Measurements from ENCODE around the gene ARMH3.

Gene ARMH3

GRCh38 chr10:101935431-101935830 lies 120.5 kb downstream of the ARMH3 start:
- DNase-seq, result no peak

DNA sequence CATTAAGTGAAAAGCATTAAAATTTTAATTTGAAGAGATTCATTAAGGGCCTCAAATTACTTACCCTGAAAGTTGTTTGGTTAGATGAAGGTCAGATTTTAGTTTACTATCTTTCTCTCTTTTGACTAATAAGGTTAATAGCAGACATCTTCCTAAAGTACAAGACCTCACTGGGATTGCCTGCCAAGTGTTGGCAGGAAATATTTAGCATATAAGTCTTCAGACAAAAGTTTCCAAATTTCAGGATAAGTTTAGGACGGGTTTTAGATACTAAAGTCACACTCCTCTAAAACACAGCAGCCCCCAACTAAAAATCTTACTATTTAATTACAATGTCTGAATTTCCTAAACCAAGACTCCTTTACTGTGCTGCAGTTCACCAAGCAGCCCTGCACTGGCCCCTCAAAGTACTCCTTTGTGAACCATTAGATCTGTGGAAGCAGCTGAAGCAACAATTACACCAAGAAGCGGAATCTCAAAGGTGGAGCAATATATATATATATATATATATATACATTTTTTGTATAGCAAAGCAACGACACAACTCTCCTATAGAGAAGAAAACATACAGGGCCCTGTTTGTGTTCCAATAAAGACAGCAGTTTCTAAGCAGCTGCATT lies 121.2 kb downstream of the ARMH3 start:
- no peak for DNase-seq

- DNase-seq, result no peak
These were observed 122.0 kb downstream of the ARMH3 start for GRCh38 chr10:101933976-101934375.

GRCh38 chr10:101932183-101932582 lies 123.8 kb downstream of the ARMH3 start:
- DNase-seq, result no peak

DNA sequence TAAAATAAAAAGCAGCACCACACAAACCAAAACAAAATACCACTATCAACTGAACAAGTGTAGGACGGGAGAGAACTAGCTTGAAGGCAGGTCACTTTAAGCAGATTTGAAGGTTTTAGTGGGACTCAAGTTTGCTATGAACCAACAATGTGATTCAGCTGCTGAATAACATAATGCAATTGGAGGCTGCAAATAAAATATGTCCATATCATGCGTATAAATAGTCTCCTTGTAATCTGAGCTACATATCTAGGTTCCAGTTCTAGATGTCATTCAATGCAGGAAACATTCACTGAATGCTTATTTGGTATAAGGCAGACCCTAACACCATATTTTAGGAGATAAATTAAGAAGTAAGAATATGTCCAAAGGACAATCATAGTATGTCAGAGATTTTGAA lies 130.9 kb downstream of the ARMH3 start:
- DNase-seq, result no peak

GRCh38 chr10:101923256-101923655 lies 132.7 kb downstream of the ARMH3 start:
- DNase-seq, result no peak

GRCh38 chr10:101922846-101923245 lies 133.1 kb downstream of the ARMH3 start:
- DNase-seq, result no peak

- DNase-seq, result no peak
These were observed 135.4 kb downstream of the ARMH3 start for GRCh38 chr10:101920546-101920945.

DNA sequence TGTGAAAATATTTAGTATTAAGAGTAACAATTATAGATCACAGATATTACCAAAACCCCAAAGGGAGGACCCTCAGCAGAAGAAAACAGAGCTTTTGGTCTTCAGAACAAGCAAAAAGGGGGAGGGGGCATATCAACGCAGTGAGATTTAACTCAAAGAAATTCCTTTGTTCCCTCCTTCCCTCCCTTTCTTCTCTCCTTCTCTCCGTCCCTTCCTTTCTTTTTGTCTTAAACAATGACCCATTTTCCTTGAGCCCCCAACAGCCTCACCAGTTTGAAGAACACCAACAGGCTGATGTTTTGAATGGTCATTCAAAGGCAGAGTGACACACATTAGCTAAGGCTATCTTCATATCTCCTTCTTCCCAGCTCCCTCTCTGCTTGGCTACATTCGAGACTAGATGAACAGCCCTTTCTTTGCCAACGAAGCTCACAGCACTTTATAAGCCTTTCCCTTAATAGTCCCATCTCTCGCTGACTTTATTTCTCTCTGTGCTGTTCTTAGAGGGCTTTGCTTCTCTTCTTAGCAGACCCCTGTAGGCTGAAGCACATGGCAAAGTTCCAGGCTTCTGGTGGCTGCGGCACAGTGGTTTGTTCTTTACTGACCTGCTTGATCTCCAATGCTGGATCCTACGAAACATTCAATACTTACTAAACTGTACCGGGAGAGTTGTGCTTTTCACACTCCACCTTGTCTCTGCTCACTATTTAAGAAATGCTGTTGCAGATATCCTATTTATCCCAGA lies 136.8 kb downstream of the ARMH3 start:
- no peak for DNase-seq

DNA sequence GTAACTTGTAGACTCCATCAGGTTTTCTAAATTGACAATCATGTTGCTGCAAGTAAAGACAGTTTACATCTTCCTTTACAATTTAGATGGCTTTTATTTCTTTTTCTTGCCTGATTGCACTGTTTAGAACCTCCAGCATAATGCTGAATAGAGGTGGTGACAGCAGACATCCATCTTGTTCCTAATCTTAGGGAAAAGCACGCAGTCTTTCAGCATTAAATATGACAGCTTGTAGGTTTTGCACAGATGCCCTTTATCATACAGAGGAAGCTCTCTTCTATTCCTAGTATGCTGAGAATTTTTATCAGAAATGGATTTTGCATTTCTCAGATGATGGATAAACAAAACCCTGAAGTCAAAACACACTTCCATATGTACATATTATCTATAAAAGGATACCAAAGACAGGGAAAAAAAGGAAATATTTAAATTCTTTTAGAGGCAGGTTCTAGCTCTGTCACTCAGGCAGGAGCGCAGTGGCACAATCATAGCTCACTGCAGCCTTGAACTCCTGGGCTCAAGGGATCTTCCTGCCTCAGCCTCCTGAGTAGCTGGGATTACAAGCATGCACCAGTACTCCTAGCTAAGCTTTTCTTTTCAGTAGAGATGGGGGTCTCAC lies 143.3 kb downstream of the ARMH3 start:
- DNase-seq, result no peak

GRCh38 chr10:101906586-101907183 lies 149.3 kb downstream of the ARMH3 start:
- DNase-seq, result no peak

- no peak for DNase-seq
These were observed 150.7 kb downstream of the ARMH3 start for GRCh38 chr10:101905251-101905650.

DNA sequence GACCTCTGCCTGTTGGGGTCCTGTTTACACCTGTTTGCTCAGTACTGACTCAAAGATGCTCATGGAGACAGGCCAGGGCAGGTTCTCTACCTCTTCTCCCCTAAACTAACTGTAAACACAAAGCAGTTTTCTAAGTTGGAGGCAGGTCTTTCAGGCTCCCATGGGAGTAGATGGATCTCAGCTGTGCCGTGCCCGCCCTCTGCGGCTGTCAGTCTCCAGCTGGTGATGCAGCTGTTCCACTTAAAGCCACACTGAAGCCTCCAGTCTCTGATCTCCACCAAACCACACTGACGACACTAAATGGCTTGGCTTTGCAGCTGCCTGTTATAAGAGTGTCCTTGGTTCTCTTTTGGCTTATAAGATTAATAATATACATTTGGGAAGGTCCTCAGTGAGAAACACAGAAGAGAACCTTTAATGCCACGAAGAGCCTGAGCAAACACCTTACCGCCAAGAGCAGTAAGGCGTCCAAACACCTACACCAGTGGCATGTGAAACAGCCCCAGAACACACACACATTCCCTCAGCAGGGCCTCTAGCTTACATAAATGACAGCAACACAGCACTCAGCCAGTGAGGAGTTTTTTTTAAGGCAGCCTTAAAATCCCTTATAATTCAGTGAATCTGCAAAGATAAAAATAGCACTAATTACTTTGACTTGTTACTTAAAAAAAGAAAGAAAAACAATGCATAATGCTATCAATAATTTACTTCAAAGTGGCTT lies 152.0 kb downstream of the ARMH3 start:
- DNase-seq, result no peak

DNA sequence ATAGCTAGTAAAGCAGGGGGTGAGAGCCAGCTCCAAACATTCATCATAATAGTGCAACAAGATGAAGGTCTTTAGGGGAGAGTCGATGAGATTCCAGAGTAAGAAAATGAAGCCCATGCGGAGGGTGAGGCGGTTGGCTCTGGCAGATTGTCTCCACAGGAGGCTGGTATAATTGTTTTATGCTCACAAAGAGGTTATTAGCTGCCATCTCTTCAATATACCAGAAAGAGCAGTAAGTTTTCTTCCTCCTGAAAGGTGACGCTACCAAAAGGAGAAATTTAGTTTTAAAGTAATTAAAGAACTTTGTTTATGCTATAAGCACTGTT lies 153.2 kb downstream of the ARMH3 start:
- no peak for DNase-seq

DNA sequence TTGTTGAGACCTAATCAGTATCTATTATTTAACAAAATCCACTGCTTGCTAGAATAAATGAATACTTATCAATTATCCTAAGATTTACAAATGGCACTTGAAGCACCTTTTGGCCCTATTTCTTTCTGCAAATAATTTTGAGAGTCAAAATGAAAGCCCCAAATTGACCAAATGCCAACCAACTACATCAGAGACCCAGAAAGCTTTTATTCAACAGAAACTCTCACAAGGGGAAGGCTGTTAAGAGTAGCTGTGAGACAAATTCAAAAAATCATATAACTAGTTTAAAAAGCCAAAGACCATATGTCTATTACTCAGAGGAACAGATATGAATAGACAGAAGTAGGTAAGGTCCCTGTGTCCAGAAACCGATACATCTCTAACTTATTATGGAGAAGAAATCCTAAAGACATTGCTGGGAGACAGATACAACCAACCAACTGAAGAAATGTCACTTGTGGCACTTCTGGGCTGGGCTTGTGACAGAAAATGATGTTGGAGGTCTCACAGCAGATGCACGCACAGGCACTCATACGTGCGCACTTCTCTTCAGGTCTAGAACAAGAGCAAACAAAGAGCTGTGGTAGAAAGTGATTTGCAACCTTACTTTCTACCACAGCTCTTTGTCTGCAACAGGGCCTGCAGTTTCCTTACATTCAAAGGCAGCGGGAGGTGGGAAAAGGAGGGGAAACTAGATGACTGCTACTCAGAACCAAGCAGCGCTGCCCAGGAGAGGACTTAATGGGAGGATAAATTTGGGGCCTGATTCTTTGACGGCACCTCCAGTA lies 153.7 kb downstream of the ARMH3 start:
- no peak for DNase-seq

DNA sequence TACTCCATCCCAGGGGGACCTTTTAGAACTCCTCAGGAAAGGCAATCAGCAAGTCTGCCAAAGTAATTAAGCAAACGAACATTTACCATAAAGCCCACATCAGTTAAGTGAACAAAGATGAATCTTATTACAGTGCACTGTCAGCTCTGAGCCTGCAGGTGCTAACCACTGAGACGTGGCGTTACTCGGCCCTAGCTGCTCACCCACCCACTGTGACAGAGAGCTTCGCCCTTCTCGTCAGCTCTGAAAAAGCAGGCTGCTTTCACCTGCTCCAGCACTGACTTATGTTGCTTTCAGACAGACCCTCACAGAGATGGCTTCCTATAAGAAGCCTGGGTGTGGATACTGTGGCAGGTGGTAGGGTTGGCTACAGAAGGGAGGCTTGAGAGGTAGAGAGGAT lies 154.6 kb downstream of the ARMH3 start:
- no peak for DNase-seq

DNA sequence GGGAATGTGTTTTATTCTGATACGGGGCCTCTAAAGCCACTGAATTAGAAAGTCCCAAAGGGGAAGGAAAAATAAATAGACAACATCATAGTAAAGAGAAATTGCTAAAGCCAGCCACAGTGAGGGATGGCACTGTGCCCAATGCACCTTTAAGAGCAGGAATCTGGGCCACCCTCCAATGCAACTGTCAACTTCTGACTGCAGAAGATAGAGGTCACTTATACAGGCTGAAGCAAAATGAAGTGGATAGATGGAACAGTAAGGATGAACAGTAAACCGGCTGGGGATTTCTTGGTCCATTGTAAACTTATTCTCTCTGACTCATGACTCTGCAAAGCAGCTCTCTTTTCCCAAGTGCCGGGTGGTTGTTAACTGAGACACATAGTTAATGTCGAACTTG lies 158.3 kb downstream of the ARMH3 start:
- DNase-seq, result no peak

- DNase-seq, result no peak
These were observed 159.6 kb downstream of the ARMH3 start for GRCh38 chr10:101896225-101896877.

- no peak for DNase-seq
These were observed 160.2 kb downstream of the ARMH3 start for GRCh38 chr10:101895781-101896180.

DNA sequence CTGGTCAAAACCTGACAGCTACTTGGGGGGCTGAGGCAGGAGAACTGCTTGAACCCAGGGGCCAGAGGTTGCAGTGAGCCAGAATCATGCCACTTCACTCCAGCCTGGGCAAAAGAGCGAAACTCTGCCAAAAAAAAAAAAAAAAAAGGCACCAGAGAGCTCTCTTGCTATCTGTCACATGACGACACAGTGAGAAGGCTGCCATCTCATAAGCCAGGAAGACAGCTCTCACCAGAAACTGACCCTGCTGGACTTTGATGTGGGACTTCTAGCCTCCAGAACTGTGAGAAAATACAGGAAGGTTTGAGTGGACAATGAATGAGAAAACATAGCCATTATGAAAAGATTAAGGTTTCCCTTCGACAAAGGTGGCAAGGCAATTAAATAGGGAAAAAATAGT lies 161.2 kb downstream of the ARMH3 start:
- DNase-seq, result no peak

DNA sequence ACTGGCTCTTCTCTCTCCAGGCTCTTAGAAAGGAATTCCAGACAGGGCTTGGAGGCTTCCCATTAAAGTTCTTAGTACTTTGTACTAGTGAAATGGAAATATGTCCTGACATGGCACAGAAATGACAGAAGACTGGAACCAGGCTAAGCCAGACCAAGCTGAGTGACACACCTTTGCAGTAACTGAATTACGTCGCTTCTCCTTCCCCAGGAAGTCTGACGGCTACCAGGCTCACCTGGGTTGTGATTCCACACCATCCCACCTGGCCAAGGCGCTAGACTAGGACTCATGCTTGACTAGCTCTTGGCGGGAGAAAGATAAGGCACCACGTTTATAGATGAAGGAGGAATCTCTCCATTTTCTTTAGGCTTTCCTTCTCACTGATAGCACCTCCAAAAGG lies 161.7 kb downstream of the ARMH3 start:
- no peak for DNase-seq

DNA sequence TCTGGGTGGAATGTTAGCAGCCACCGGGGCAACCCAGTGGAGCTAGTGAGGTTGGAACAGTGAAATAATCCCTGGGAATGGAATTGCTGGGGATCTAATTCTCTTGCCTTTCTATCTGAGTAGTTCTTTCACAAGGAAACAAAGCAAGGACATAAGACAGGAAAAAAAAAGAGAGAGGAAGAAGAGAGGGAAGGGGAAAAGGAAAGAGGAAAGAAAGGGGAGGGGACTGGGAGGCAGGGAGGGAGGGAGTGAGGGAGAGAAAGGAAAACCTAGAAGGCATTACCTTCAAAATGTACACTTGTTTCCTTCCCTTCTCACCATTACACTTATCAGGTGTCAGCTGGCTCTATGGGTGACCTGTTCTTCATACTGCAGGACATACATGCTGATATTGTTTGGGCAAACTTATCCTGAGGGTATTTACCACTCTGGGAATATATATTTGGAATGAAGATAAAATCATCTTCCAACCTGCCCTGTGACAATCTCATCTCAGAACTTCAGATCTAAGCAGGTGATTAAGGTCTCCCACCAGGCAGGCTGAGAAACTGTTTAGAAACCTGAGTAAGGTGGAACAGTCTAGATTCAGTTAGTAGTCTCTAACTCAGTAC lies 162.4 kb downstream of the ARMH3 start:
- DNase-seq, result no peak

Measured in CD4-positive, alpha-beta T cell treated with Interleukin-12 subunit alpha and Interleukin-12 subunit beta, for 1 hour (primary cell).